HEK293T (cell line): ENCODE results near the gene SOCS7.

Experiments used
- CTCF ChIA-PET: fragments of 350-600 bp; formaldehyde crosslinking; extraction: SDS; loops from one replicate; lab custom pipeline; 2021; ENCODE audit warnings: antibody characterized with exemption, inconsistent platforms; lab: Yijun Ruan, JAX
- POLR2A ChIA-PET: fragments of 350-600 bp; formaldehyde crosslinking; extraction: SDS; loops from one replicate; lab custom pipeline; 2020; ENCODE audit warnings: antibody characterized with exemption, inconsistent platforms; lab: Yijun Ruan, JAX
- DNase-seq: peaks from one replicate; pipeline ENCODE4 v3.0.0; 2012; ENCODE audit warnings: mixed read lengths; ENCODE audit errors: extremely low spot score
- ARNT ChIP-seq: fragments of 450-650 bp; IDR thresholded peaks from 2 replicates; pipeline ENCODE4 v1.6.1; 2017; ENCODE audit warnings: mild to moderate bottlenecking
- BHLHE40 ChIP-seq: fragments of 450-650 bp; IDR thresholded peaks from 2 replicates; pipeline ENCODE4 v1.6.1; 2016; ENCODE audit warnings: mild to moderate bottlenecking, moderate library complexity, borderline replicate concordance
- CTBP1 ChIP-seq: fragments of 450-650 bp; IDR thresholded peaks from 2 replicates; pipeline ENCODE4 v1.6.1; 2016; ENCODE audit warnings: borderline replicate concordance
- ELF4 ChIP-seq: fragments of 450-650 bp; IDR thresholded peaks from 2 replicates; pipeline ENCODE4 v1.6.1; 2017; ENCODE audit warnings: antibody characterized with exemption
- FOXA1 ChIP-seq: fragments of 450-650 bp; IDR thresholded peaks from 2 replicates; pipeline ENCODE4 v1.6.1; 2016; ENCODE audit warnings: mild to moderate bottlenecking
- FOXK2 ChIP-seq: fragments of 450-650 bp; IDR thresholded peaks from 2 replicates; pipeline ENCODE4 v1.6.1; 2016; ENCODE audit warnings: mild to moderate bottlenecking
- FOXM1 ChIP-seq: fragments of 450-650 bp; IDR thresholded peaks from 2 replicates; pipeline ENCODE4 v1.6.1; 2017; ENCODE audit warnings: mild to moderate bottlenecking, borderline replicate concordance
- HDGF ChIP-seq: fragments of 450-650 bp; IDR thresholded peaks from 2 replicates; pipeline ENCODE4 v1.6.1; 2017; ENCODE audit warnings: antibody characterized with exemption, borderline replicate concordance
- L3MBTL2 ChIP-seq: fragments of 450-650 bp; conservative IDR thresholded peaks from 2 replicates; pipeline ENCODE4 v1.6.1; 2016; ENCODE audit warnings: mild to moderate bottlenecking
- LEF1 ChIP-seq: fragments of 450-650 bp; IDR thresholded peaks from 2 replicates; pipeline ENCODE4 v1.6.1; 2017; ENCODE audit warnings: mild to moderate bottlenecking, borderline replicate concordance
- NFRKB ChIP-seq: fragments of 450-650 bp; IDR thresholded peaks from 2 replicates; pipeline ENCODE4 v1.6.1; 2016; ENCODE audit warnings: mild to moderate bottlenecking, moderate library complexity
- PKNOX1 ChIP-seq: fragments of 450-650 bp; IDR thresholded peaks from 2 replicates; pipeline ENCODE4 v1.6.1; 2016
- SP1 ChIP-seq: fragments of 450-650 bp; IDR thresholded peaks from 2 replicates; pipeline ENCODE4 v1.6.1; 2017
- SUZ12 ChIP-seq: fragments of 450-650 bp; IDR thresholded peaks from 2 replicates; pipeline ENCODE4 v1.6.1; 2016; ENCODE audit warnings: mild to moderate bottlenecking
- TARDBP ChIP-seq: fragments of 450-650 bp; IDR thresholded peaks from 2 replicates; pipeline ENCODE4 v1.6.1; 2016
- ZNF384 ChIP-seq: fragments of 450-650 bp; IDR thresholded peaks from 2 replicates; pipeline ENCODE4 v1.6.1; 2016

Gene SOCS7

GRCh38 chr17:38441429-38442061, 89.9 kb downstream of the SOCS7 start:
- CTCF ChIA-PET = interaction anchor here (0.9 to 1.4 kb wide), 3 partner anchors 17 to 33 kb away, joined by 3 read pairs; no protein-coding TSS in a partner anchor
- DNase-seq = no peak
- POLR2A ChIA-PET = no interaction called here
- no peak for TF ChIP-seq LEF1
- TF ChIP-seq TARDBP = no peak
- no peak for TF ChIP-seq CTBP1
- TF ChIP-seq BHLHE40 = no peak
- TF ChIP-seq FOXK2 = no peak
- TF ChIP-seq ZNF384 = no peak
- TF ChIP-seq ARNT = no peak
- no peak for TF ChIP-seq NFRKB
- TF ChIP-seq PKNOX1 = no peak
- TF ChIP-seq ELF4 = no peak
- TF ChIP-seq SUZ12 = no peak

DNA sequence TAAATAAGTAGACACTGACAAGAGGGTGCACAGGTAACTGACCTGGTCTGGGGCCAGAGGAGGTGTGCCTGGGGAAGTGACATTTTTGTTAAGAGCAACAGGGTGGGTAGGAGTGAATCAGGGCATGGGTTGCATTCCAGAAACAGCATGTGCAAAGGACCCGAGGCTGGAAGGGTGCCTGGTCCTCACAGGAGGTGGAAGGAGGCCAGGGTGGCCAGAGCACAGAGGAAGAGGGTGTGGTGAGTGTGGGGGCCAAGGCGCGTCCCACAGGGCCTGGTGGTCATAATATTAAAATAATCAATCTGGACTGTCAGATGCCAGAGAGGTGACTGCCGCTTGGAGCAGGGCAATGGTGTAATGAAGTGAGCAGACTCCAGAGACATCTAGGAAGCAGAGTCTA, 90.9 kb downstream of the SOCS7 start:
- DNase-seq = no peak
- ChIA-PET CTCF (interaction anchor here (0.6 to 1.4 kb wide), 2 partner anchors 32 to 152 kb away, joined by 3 to 5 read pairs; no protein-coding TSS in a partner anchor), POLR2A (no interaction called here)

DNA sequence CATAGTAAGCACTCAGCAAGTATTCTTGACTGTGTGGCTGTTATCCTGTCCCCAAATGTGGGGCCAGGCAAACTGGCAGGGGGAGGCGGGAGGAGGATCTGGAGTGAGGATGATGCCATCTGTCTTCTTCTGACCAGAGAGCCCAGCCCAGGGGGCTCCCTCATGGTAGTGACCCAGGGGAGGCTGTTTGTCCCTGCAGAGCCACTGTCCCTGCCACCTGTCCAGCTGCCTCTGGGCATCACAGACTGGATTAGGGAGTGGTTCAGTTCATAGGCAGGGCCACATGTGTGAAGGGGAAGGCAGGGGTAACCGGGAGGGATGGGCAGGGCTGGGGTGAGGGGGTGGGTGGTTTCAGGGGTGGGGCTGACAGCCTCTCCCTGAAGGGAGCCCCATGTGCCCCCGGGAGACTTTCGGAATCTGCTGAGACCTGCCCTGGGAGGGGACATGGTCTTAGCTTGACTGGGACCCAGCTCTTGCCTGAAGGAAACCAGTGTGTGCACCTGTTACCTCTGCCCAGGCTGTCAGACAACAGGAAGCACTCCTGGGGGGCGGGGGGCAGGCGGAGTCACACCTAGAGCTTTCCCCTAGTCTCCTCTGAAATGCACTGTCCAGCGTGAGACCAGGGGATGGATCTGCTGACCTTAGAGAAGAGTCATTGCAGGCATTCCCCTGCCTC, 91.8 kb downstream of the SOCS7 start:
- TF ChIP-seq LEF1 = no peak
- no peak for TF ChIP-seq PKNOX1
- TF ChIP-seq SUZ12 = no peak
- TF ChIP-seq HDGF = no peak
- ChIA-PET POLR2A (interaction anchor here (1.4 kb wide), 1 partner anchor 17 kb away, joined by 3 read pairs; no protein-coding TSS in a partner anchor), CTCF (interaction anchor here (0.7 to 1.0 kb wide), 3 partner anchors 13 to 145 kb away, joined by 3 to 5 read pairs (median 3); no protein-coding TSS in a partner anchor)
- DNase-seq = no peak

More for the DNA sequence above, 90.9 kb downstream of the SOCS7 start:
- no peak for TF ChIP-seq L3MBTL2

DNA sequence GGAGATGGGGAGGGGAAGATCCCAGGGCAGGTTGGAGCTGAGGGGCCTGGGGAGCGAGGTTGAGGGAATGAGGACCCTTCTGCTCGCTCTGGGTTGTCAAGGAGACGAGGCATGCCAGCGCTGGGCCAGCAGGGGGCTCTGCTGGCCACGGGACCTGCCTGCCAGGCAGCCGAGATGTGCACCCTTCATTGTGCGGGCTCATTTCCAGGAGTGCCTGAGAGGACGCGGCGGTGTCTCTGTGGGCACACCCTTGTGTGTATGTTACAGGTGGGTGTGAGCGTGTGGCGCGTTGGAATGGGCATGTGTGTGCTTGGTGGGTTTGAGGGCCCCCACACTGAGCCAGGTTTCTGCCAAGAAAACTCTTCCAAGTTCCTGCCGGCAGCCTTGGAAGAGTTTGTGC, 92.5 kb downstream of the SOCS7 start:
- no peak for TF ChIP-seq TARDBP
- TF ChIP-seq SUZ12 = no peak
- TF ChIP-seq PKNOX1 = no peak
- TF ChIP-seq FOXK2 = no peak
- TF ChIP-seq NFRKB = no peak
- no peak for TF ChIP-seq FOXA1
- TF ChIP-seq HDGF = no peak
- TF ChIP-seq FOXM1 = no peak
- TF ChIP-seq ELF4 = no peak
- TF ChIP-seq CTBP1 = no peak
- ChIA-PET POLR2A (interaction anchor here (1.4 kb wide), 1 partner anchor 18 kb away, joined by 3 read pairs; no protein-coding TSS in a partner anchor), CTCF (interaction anchor here (0.6 to 1.0 kb wide), 3 partner anchors 12 to 144 kb away, joined by 3 to 5 read pairs (median 3); no protein-coding TSS in a partner anchor)
- peak; percentile 77 for DNase-seq

DNA sequence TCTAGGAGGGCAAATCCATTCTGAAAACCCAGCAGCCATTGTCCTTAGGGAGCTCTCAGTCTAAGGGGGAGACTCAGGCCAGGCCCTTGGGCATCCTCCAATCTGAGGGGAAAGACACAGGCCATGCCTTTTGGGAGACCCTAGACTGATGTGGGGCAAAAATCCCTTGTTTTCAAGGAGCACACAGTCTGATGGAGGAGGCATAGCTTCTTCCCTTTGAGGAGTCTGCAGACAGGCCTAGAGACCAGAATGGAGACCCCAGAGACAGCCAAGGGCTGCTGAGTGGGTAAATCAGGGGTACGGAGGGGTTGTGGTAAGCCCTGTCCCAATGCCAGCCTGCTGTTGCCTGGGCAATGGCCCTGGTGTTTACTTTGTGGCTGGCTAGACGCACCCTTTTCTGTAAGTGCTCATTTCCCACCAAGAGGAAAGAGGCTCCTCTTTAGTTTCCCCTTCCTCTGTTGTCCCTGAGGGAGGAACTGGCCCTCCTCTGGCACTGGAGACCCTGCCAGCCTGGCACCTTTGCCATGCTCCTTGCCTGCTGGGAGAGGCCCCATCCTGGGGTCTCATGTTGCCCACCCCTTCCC, 96.0 kb downstream of the SOCS7 start:
- no peak for DNase-seq

More for the DNA sequence above, 96.0 kb downstream of the SOCS7 start:
- TF ChIP-seq FOXM1 = no peak
- no peak for TF ChIP-seq ELF4
- no peak for TF ChIP-seq ARNT
- no peak for TF ChIP-seq FOXA1
- TF ChIP-seq TARDBP = no peak
- no peak for TF ChIP-seq LEF1
- TF ChIP-seq SP1 = no peak
- TF ChIP-seq CTBP1 = no peak
- no peak for TF ChIP-seq BHLHE40
- no peak for TF ChIP-seq HDGF
- TF ChIP-seq ZNF384 = no peak
- TF ChIP-seq PKNOX1 = no peak
- no peak for TF ChIP-seq NFRKB
- no peak for TF ChIP-seq L3MBTL2
- TF ChIP-seq FOXK2 = no peak
- no peak for TF ChIP-seq SUZ12
- CTCF ChIA-PET = interaction anchor here (1.6 kb wide), 1 partner anchor 28 kb away, joined by 4 read pairs; no protein-coding TSS in a partner anchor
- POLR2A ChIA-PET = no interaction called here
